ENCODE measurements around the gene TCEAL3.
"Not testable (repeated sequence)": the region's sequence is repeated elsewhere in the genome, so short reads cannot be mapped to it uniquely, and the experiment has no call there.

Gene TCEAL3

DNA sequence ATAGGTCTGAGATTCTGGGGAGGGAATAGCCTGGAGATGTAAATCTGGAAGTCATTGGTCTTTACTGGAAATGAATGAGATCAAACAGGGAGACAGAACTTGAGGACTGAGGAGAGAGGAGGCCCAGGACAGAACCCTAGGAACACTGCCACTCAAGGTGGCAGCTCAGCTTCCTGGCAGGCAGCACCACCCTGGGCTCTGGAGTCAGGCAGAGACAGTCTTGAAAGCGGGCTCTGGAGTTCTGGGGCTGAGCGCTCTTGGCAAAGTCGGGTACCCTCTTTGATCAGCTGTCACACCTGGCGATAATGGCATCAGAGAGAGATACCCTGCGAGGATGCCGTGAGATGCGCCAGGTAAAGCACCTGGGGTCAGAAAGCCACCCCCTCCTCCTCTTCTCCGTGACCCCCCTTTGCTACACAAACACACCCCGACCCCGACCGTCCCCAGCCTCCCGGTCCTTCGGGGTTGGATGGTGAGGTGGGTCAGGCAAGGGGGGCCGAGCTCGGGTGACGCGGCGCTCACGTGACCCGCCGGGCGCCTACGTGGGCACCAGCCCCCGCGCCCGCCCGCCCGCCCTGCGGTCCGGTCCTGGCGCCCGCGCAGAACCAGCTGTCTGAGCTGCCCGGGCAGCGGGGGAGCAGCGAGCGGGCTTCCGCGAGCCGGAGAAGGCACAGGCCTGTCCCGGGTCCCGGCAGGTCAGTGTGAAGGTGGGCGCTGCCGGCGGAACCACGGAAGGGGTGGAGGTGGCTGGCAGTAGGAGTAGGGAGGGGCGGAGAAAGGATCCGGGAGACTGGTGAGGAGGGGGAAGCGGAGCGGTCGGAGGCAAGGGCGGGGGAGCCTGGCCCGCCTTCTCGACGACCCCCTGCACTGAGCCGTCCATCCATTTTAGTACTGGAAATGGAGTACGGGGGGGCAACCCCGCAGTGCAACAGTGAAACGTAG lies at the start of gene TCEAL3:
Gene TCEAL3, plus strand, starts transcription at position 600 of the 942 bp plus-strand sequence. CDS start 1,102 bp downstream, outside the sequence.
- peak; percentile 49 for DNase-seq

- no peak for DNase-seq
These were observed 47.5 kb upstream of the TCEAL3 start for GRCh38 chrX:103560256-103560655.

- peak; percentile 12 for DNase-seq
These were observed 45.0 kb upstream of the TCEAL3 start for GRCh38 chrX:103562801-103563200.

GRCh38 chrX:103565197-103565596 lies 42.6 kb upstream of the TCEAL3 start:
- DNase-seq: no peak

GRCh38 chrX:103565752-103566151 lies 42.0 kb upstream of the TCEAL3 start:
- peak; percentile 70 for DNase-seq

- no peak for DNase-seq
These were observed 36.6 kb upstream of the TCEAL3 start for GRCh38 chrX:103571121-103571520.

- no peak for DNase-seq
These were observed 36.0 kb upstream of the TCEAL3 start for GRCh38 chrX:103571726-103572125.

DNA sequence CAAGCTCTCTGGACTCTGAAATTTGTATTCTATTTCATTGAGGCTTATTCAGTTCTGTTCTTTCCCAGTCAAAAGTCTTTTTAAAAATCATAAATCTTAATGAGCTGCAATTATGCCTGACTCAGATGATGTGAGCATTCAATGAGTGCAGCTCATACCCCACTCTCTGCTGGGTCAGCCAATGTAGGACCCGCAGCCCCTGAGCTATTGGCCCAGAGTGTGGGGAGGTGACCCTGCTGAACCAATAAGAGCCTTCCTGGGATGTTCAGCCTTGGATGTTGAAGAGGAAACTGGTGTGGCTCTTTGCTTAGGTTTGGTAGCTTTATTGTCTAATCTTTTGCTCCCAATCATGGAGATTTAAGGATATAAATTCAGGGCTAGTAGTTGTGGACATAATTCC lies 34.6 kb upstream of the TCEAL3 start:
- no peak for DNase-seq

DNA sequence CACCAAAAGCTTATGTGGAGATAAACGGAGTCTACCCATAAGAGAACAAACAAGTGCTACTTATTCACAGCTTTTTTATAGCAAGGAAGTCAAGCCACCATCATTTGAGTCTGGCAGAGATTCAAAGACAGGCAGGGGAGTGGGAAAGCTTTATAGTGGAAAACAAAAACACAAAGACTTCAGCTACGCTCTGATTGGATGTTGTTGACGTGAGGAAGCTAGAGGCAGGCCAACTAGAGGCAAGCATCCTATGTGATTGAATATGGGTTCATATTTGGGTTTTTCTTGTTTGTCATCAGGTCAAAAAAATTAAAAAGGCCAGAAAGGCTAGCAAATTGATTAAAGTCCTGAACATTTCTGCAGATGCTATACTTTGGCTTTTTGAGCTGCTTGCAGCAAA lies 23.2 kb upstream of the TCEAL3 start:
- no peak for DNase-seq

GRCh38 chrX:103585411-103586313 lies 22.1 kb upstream of the TCEAL3 start, which contains the start of gene TCEAL4:
Gene TCEAL4 (plus strand): TSS chrX:103585515. CDS start chrX:103586676, 1,161 bp downstream.
- no peak for DNase-seq

DNA sequence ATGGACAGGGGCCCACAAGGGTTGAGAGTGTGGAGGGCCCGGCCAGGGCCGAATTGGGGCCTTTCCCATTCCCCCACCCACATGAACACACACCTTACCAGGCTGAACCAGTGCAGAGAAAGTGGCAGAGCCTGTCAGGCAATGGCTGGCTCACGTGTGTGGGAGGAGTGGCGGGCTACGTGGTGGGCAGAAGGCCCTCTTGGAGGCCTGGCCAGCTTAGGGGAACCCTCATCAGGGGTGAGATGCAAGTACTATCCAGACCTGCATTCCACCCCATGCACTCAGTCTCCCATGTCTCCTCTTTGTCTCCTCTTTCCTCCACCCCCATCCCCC lies 21.5 kb upstream of the TCEAL3 start:
- no peak for DNase-seq

DNA sequence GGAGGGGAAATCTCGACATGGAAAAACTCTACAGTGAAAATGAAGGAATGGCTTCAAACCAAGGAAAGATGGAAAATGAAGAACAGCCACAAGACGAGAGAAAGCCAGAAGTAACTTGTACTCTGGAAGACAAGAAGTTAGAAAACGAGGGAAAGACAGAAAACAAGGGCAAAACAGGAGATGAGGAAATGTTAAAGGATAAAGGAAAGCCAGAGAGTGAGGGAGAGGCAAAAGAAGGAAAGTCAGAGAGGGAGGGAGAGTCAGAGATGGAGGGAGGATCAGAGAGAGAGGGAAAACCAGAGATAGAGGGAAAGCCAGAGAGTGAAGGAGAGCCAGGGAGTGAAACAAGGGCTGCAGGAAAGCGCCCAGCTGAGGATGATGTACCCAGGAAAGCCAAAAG lies 21.1 kb upstream of the TCEAL3 start:
- no peak for DNase-seq

DNA sequence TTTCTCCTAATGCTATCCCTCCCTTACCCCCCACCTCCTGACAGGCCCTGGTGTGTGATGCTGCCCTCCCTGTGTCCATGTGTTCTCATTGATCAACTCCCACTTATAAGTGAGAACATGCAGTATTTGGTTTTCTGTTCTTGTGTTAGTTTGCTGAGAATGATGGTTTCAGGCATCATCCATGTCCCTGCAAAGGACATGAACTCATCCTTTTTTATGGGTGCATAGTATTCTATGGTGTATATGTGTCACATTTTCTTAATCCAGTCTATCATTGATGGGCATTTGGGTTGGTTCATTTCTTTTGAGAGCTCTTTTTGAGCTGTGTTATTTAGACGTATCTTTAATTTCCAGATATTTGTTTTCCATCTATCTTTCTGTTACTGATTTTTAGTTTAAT lies 15.5 kb upstream of the TCEAL3 start:
- DNase-seq: not testable (repeated sequence)

GRCh38 chrX:103595202-103595601 lies 12.6 kb upstream of the TCEAL3 start:
- DNase-seq: not testable (repeated sequence)

GRCh38 chrX:103608306-103608963 lies 672 bp downstream of the TCEAL3 start:
- DNase-seq: no peak

DNA sequence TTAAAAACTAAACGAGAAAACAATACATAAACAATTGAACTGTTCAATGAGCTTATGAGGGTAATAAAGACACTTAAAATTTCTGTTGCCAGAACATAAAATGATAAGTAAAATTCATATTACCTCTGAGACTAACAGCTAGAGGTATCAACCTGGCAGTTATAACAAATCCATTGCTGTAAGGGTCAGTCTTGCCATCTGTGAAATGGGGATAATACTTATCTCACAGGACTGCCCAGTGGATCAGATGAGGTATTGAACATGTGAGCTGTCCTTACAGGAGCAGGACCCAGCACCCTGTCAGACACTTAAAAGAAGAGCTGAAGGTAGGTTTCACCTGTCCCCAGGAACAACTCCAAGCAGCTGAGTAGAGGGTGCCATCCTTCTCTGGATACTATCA lies 2.5 kb downstream of the TCEAL3 start:
- DNase-seq: no peak

DNA sequence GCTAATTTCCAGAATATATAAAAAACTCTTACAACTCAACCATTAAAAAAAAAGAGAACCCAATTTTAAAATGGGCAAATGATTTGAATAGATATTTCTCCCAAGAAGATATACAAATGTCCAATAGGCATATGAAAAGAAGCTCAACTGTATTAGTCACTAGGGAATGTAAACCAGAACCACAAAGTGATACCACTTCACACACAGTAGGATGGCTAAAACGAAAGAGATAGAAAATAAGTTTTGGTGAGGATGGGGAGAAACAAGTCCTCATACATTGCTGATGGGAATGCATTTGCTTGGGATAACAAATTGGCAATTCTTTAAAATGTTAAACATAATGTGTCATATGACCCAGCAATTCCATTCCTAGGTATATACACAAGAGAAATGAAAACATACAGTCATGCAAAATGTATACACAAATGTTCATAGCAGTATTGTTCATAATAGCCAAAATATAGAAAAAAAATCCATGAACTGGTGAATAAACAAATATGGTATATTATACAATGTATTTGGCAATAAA lies 5.7 kb downstream of the TCEAL3 start:
- peak; percentile 15 for DNase-seq

DNA sequence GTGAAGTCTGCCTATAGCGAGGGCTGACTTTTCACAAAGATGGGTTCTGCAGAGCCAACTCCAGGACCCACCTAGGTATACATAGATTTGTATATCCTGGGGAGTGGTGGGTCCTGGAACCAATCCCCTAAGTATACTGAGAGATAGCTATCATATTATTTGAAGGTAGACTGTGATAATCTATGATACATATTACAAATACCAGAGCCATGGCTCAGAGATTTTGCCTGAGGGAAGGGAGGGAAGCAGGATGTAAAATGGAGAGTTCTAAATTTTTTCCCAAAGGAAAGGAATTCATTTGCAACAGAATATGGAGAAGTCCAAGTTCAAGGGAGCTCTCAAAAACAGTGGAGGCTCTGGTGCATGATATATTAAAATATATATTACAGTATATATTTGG lies 7.2 kb downstream of the TCEAL3 start:
- DNase-seq: peak; percentile 62

DNA sequence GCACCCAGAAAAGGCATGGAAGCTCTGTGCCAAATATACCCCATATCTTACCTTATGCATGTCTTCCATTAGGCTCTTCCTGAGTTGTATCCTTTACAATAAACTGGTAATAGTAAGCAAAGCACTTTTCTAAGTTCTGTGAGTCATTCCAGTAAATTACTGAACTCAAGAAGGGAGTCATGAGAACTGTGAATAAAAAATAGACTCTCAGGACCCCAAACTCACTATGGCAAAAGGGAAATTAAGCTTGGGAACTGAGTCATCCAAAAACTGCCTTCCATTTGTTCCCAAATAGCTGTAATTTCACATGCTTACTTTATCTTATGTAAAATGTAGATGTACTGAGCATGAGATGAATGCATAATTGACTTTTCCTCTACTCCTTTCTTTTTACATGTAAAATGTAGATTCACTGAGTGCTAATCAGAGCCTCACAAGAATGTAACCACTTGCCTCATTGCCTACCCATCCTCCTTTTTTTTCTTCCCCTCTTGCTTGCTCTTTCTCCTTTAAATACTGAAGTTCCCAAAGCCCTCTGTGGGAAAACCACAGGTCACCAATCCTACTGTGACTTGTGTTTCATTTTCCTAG lies 8.1 kb downstream of the TCEAL3 start:
- peak; percentile 6 for DNase-seq

- no peak for DNase-seq
These were observed 9.0 kb downstream of the TCEAL3 start for GRCh38 chrX:103616676-103617186.

DNA sequence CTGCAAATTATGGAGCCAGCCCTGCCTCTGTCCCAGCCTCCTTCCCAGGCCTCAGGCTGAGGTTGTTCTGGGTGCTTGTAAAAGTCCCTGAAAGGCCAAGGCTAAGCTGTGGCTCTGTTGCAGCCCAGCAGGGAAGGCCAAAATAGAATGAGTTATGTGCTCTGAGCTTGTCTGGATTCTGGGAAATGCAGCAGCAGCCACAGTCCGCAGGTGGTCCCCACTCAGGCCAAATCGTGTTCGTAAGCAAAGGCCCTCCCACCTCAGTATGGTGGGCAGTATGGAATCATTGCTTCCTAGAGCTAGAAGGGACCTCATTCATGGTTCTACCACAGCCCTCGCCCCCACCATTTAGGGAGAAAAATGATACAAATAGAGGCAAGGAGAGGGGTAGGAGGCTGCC lies 16.3 kb downstream of the TCEAL3 start:
- no peak for DNase-seq

DNA sequence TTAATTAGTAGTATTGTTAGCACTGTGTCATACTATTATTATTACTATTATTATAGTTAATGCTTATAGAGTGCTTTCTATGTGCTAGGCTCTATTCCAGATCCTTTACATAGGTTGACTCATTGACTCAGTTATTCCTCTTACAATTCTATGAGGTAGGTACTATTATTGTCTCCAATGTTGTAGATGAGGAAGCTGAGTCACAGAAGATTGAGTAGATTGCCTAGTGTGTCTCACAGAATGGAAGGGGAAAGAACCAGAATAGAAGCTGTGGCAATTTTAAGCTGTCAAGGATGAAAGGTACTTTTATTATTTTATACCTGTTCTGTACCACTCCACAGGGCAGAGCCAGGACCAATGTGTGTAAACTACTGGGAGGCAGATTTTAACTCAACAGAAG lies 19.1 kb downstream of the TCEAL3 start:
- DNase-seq: peak; percentile 10
